Omental fat pad (tissue), 4 donors: ENCODE measurements around the gene MAP1LC3B2. TPM values are rescaled to one million over a fixed set of nuclear protein-coding genes. Genes with fewer than 3 reads are reported as not detected.

Source experiments
- ATAC-seq: fragments of 150-250 bp; one replicate; pipeline ENCODE4 v1.9.1; 2016; ENCODE audit warnings: mild to moderate bottlenecking, moderate library complexity; ENCODE audit not compliant: low FRiP score
- DNase-seq: peaks from one replicate; pipeline ENCODE4 v3.0.0-alpha.2; 2019; ENCODE audit warnings: low spot score
- CTCF ChIP-seq, 3 donors: fragments of 450-650 bp; IDR thresholded peaks; one replicate each; pipeline ENCODE4 v1.5.1; 2016 to 2017; ENCODE audit warnings: antibody characterized with exemption in 3 of 3, mild to moderate bottlenecking in 3 of 3, moderate library complexity in 2 of 3
- total RNA-seq, 4 donors: library from RNA; depleted of rRNA; stranded (reverse); fragments of >200 nt; gene quantifications; one replicate each; pipeline ENCODE4 v1.1.0, GENCODE V29; 2016

MAP1LC3B2 gene
- total RNA-seq, 4 donors from 2014 or later = 1.7 to 7.1 TPM; not detected in 2

GRCh38 chr12:116604951-116605641, 45.9 kb downstream of the MAP1LC3B2 start:
- DNase-seq = no peak
- ATAC-seq = peak; percentile 52
- no peak for TF ChIP-seq CTCF (IDR thresholded peaks at IDR 0.05)

- ATAC-seq = no peak
- DNase-seq = no peak
- TF ChIP-seq CTCF (IDR thresholded peaks at IDR 0.05) = no peak
Observed at GRCh38 chr12:116606397-116606796, 47.2 kb downstream of the MAP1LC3B2 start.

- no peak for ATAC-seq
- DNase-seq = no peak
- TF ChIP-seq CTCF (IDR thresholded peaks at IDR 0.05) = no peak
Observed at GRCh38 chr12:116607039-116607438, 47.9 kb downstream of the MAP1LC3B2 start.

GRCh38 chr12:116609319-116610114, 50.3 kb downstream of the MAP1LC3B2 start:
- DNase-seq = no peak
- TF ChIP-seq CTCF (IDR thresholded peaks at IDR 0.05) = no peak
- no peak for ATAC-seq

GRCh38 chr12:116610971-116611541, 51.9 kb downstream of the MAP1LC3B2 start:
- TF ChIP-seq CTCF (IDR thresholded peaks at IDR 0.05) = no peak
- DNase-seq = no peak
- no peak for ATAC-seq

- DNase-seq (no peak), ATAC-seq (no peak)
- no peak for TF ChIP-seq CTCF (IDR thresholded peaks at IDR 0.05)
Observed at GRCh38 chr12:116612436-116612835, 53.3 kb downstream of the MAP1LC3B2 start.
